Measurements from ENCODE around the gene ABTB2.

ABTB2 gene

DNA sequence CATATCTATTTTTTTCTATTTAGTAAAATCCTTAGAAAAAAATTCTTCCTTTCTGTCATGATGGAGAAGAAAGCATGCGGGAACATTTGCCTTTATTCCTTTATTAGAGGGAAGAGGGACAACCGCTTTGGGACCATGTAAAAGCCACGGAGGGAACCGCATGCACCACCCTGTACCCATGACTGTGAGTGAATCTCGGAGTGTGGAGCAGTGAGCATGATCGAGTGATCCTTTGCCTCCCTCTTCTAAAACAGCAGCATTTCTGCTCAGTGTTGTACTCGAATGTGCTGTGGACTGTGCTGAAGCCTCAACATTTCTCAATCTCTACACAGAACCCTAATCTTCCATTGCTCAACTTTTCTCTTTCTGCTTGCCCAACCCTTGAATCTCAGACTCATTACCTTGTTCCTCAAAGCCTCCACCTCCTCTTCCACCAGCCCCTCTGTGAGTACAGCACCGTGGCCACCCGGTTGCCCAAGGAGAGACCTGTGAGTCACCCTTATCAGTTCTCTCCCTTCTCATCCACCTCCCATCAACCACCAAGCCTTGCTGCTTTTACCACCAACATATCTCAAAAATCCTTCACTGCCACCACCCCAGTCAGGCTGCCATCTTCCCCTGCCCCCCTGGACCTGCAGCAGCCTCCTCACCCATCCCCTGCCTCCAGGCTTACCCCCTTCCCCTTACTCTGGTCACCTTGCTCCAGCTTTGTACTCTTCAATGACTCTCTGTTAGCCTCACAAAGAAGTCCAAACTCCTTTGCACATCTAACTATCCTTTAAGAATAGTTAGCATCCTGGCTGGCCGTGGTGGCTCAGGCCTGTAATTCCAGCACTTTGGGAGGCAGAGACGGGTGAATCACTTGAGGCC, 149.3 kb downstream of the ABTB2 start:
- DNase-seq = peak in 1 of 2 experiments; percentile 34
- TF ChIP-seq POLR2A (IDR thresholded peaks at IDR 0.05; ENCODE audit: low read length) = no peak
- no peak for TF ChIP-seq GATA1 (IDR thresholded peaks at IDR 0.05; ENCODE audit: low read depth, low read length)

- TF ChIP-seq POLR2A (IDR thresholded peaks at IDR 0.05; ENCODE audit: low read length) = no peak
- no peak for TF ChIP-seq GATA1 (IDR thresholded peaks at IDR 0.05; ENCODE audit: low read depth, low read length)
- DNase-seq = no peak
Measured at GRCh38 chr11:34207487-34208180, 150.2 kb downstream of the ABTB2 start.

- TF ChIP-seq POLR2A (IDR thresholded peaks at IDR 0.05; ENCODE audit: low read length) = no peak
- TF ChIP-seq GATA1 (IDR thresholded peaks at IDR 0.05; ENCODE audit: low read depth, low read length) = no peak
- DNase-seq = no peak
Measured at GRCh38 chr11:34206407-34207300, 151.2 kb downstream of the ABTB2 start.

DNA sequence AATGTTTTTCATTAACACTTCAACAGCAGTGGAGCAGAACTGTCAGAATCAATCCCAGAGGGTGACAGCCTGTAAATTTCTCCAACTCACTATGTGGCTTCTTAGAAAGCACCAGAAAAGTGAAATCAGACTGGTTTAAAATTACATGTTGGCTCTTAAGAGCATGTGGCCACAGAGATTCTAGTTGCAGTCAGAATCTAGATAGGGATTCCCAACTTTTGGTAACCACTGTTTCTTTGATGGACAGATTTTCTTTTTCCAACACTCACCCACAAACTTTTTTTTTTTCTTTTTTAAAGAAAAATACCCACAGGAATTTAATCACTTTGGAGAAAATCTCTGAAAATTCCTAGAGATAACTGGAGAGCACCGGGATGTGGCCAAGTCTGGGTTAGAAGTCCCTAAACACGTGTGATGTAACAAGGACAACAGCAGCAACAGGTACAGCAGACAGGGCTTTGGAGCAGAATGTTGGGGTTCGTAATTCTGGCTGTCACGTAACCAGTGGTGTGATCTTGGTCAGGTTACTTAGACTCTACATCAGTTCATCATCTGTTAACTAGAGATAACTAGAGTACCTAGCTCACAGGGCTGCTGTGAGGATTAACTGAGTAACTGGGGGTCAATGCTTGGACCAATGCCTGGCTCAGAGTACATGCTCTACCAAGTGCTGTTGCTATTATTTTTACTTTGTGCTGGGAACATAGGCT, 152.3 kb downstream of the ABTB2 start:
- TF ChIP-seq GATA1 (IDR thresholded peaks at IDR 0.05; ENCODE audit: low read depth, low read length) (no peak), POLR2A (IDR thresholded peaks at IDR 0.05; ENCODE audit: low read length) (no peak)
- DNase-seq = no peak

GRCh38 chr11:34204396-34205279, 153.2 kb downstream of the ABTB2 start:
- no peak for DNase-seq
- TF ChIP-seq GATA1 (IDR thresholded peaks at IDR 0.05; ENCODE audit: low read depth, low read length) (no peak), POLR2A (IDR thresholded peaks at IDR 0.05; ENCODE audit: low read length) (no peak)

- DNase-seq = no peak
Measured at GRCh38 chr11:34203377-34203871, 154.4 kb downstream of the ABTB2 start.

DNA sequence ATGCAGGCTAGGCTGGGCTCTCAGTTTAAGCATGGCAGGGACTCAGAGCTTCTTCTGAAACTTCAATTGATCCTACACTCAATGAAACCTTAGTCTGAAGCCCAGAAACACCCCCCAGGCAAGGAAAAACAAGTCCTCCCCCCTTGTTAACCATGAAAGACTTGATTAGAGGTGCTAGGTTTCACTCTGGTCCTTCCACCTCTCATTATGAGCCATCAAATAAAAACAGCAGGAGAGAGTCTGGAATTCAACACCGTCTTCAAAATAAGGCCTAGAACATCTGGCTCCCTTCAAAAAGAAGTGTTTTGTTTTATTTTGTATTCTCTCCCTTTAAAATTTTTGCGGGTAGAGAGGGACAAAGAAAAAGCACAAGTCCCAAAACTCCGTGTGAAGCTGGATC, 156.7 kb downstream of the ABTB2 start:
- no peak for TF ChIP-seq POLR2A (IDR thresholded peaks at IDR 0.05; ENCODE audit: low read length)
- TF ChIP-seq GATA1 (IDR thresholded peaks at IDR 0.05; ENCODE audit: low read depth, low read length) = no peak
- DNase-seq = no peak

More at GRCh38 chr11:34203377-34203871, 154.4 kb downstream of the ABTB2 start:
- TF ChIP-seq POLR2A (IDR thresholded peaks at IDR 0.05; ENCODE audit: low read length) (no peak), GATA1 (IDR thresholded peaks at IDR 0.05; ENCODE audit: low read depth, low read length) (no peak)

- no peak for TF ChIP-seq GATA1 (IDR thresholded peaks at IDR 0.05; ENCODE audit: low read depth, low read length)
- no peak for TF ChIP-seq POLR2A (IDR thresholded peaks at IDR 0.05; ENCODE audit: low read length)
- DNase-seq = no peak
Measured at GRCh38 chr11:34199525-34199924, 158.3 kb downstream of the ABTB2 start.

DNA sequence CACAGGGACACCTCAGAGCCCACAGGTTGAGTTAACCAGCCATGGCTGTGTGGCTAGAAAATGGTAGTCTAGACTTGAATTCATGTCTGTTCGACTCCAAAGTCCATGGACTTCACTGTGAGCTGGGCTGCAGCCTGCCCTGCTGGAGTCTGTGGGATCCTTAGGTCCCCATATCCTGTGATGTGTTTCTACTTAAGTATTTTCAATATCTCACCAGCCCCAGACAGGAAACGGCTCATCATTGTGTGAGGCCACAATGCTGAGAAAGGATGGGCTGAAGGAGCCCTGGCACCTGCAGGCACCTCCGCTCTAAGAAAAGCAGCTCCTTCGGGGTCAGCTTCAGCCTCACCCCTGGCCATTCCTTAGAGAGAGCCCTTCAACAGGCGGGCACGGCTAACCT, 159.3 kb downstream of the ABTB2 start:
- DNase-seq = no peak
- no peak for TF ChIP-seq GATA1 (IDR thresholded peaks at IDR 0.05; ENCODE audit: low read depth, low read length)
- TF ChIP-seq POLR2A (IDR thresholded peaks at IDR 0.05; ENCODE audit: low read length) = no peak

- no peak for DNase-seq
- TF ChIP-seq POLR2A (IDR thresholded peaks at IDR 0.05; ENCODE audit: low read length) = no peak
- TF ChIP-seq GATA1 (IDR thresholded peaks at IDR 0.05; ENCODE audit: low read depth, low read length) = no peak
Measured at GRCh38 chr11:34197256-34197655, 160.6 kb downstream of the ABTB2 start.

DNA sequence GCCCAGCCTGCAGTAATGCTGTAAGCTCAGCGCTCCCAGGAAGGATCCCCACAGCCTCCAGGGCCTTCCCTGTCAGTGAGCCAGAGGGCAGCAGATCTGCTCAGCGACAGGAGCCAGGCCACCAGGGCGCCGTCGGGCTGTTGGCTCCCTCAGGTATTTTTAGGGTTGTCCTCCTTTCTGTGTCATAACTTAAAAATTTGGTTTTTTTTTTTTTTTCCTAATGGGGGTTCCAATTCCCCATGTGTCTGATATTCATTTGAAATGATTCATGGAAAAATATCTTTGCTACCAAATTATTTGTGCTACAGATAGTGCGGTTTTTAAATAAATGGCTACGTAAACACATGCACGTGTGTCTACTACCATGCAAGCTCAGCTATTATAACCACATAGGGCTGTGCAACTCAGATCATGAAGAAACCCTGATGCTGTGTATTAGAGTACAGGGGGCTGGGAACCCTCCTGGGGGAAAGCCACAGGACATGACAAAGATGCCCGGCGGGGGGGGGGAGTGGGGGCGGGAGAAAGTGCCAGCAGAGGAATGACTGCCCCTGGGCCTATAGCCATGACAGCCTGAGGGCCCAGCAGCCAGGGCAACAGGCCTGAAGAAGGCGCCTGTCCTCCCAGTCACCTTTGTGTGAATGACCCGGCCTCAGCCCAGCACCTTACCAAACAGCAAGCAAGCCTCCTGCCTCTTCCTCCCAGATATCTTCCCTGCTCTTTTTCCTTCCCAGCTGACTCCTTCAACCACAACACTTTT, 163.1 kb downstream of the ABTB2 start:
- DNase-seq = no peak
- TF ChIP-seq GATA1 (IDR thresholded peaks at IDR 0.05; ENCODE audit: low read depth, low read length) (no peak), POLR2A (IDR thresholded peaks at IDR 0.05; ENCODE audit: low read length) (no peak)
